ENCODE measurements around the gene HSPA1A. TPM values are rescaled to one million over a fixed set of nuclear protein-coding genes. Genes with fewer than 3 reads are reported as not detected.
"Not testable (repeated sequence)": the region's sequence is repeated elsewhere in the genome, so short reads cannot be mapped to it uniquely, and the experiment has no call there.

HSPA1A gene
- total RNA-seq, 2 experiments from 2014 or later: 8.1 to 9.8 TPM

DNA sequence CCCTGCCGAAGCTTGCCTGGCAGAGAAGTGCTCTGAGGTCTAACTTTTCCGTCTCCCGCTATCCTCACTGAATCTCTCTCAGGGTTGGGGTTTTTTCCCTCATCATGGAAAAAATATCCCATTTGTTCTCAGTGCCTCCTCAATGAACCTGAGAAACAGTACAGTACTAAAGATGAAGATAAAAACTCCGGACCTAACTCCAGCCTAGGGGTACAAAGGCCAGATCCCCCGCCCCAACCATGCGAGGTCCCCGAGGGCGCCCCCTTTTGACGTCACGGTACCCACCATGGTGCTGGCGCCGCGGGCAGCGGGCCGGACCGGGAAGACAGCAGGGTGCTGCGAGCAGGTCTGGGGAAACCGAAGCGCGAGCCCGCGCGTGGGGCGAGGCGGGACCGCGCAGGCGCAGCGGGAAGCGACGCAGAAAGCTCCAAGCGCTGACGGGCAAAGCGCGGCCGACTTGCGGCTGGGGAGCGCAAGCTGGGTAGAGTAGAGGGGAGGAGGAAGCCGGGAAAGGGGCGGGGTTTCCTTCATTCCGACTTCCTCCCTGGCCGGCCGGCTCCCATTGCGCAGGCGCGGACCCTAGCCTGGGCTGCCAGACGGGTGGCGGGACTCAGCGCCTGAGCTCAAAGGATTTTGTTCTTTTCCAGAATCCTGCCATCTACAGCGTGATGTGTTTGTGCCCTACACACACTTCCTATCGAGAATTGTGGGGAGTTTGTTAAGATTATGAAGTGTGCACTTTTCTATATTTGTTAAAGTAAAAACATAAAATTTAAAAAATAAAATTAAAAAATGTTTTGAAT, 8.7 kb upstream of the HSPA1A start, which contains the start of gene LSM2:
Gene LSM2 (minus strand): TSS at position 497 of the 803 bp plus-strand sequence. CDS start 209 bp downstream, at position 288.
- intact Hi-C loops (cut with DNase I, micrococcal nuclease): loop anchor here in 1 of 2 experiments (2.0 kb wide), 1 partner anchor 16 kb away; no protein-coding TSS in a partner anchor

DNA sequence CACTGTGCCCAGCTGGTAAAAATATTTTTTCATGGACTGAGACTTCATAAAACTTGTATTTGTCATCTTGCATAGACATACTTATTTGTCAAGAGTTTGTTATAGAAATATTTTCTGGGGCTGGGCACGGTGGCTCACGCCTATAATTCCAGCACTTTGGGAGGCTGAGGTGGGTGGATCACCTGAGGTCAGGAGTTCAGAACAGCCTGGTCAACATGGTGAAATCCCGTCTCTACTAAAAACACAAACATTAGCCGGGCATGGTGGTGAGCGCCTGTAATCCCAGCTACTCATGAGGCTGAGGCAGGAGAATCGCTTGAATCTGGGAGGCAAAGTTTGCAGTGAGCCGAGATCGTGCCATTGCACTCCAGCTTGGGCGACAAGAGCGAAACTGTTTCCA, 6.7 kb upstream of the HSPA1A start:
- POLR2A ChIA-PET; ATAC-seq (ENCODE audit: poor library complexity); H3K9me3 Mint-ChIP-seq; H3K27me3 Mint-ChIP-seq; H3K27me3 ChIP-seq (ENCODE audit: control insufficient read depth in 1 of 2, insufficient read depth in 2 of 2, low read length in 2 of 2); DNase-seq; H3K4me3 ChIP-seq (ENCODE audit: low read length); H3K9me3 ChIP-seq (ENCODE audit: control insufficient read depth in 1 of 2, insufficient read depth in 1 of 2, low read length in 2 of 2); intact Hi-C loops (cut with DNase I, micrococcal nuclease); H3K27ac ChIP-seq (ENCODE audit: low read depth in 1 of 2, low read length in 2 of 2); H3K27ac Mint-ChIP-seq: not testable (repeated sequence)
- Mint-ChIP-seq H3K4me1 (ENCODE audit: low read depth) (peaks cover 43% of the 10 kb centered on the region), H3K36me3 (ENCODE audit: low read depth) (peaks cover 22% of the 10 kb centered on the region), H3K4me3 (peak overlapping the region; percentile 11)
- Histone ChIP-seq H3K36me3 (ENCODE audit: insufficient read depth, low read length) (peaks cover 18% of the 10 kb centered on the region), H3K4me1 (ENCODE audit: insufficient read depth, low read length) (peaks cover 45% of the 10 kb centered on the region)
- CTCF ChIA-PET: interaction anchor here (1.9 to 4.9 kb wide), 2 partner anchors 9 to 13 kb away, joined by 5 to 27 read pairs; partner anchors contain the start of gene VARS1

More for the DNA sequence above, 8.7 kb upstream of the HSPA1A start, which contains the start of gene LSM2:
- CTCF ChIA-PET: interaction anchor here (0.6 to 4.9 kb wide), 13 partner anchors 8 to 78 kb away, joined by 3 to 27 read pairs (median 4); partner anchors contain the start of genes CLIC1, DDAH2, HSPA1A and HSPA1L
- Mint-ChIP-seq H3K36me3 (ENCODE audit: low read depth) (peaks cover 30% of the 10 kb centered on the region), H3K9me3 (no peaks in the 10 kb centered on the region), H3K4me1 (ENCODE audit: low read depth) (peaks cover 34% of the 10 kb centered on the region), H3K4me3 (peak within 1 kb of the TSS; percentile 86), H3K27ac (peak within 1 kb of the TSS; percentile 87), H3K27me3 (no peaks in the 10 kb centered on the region)
- Histone ChIP-seq H3K27me3 (ENCODE audit: control insufficient read depth in 1 of 2, insufficient read depth in 2 of 2, low read length in 2 of 2) (no peaks in the 10 kb centered on the region), H3K4me3 (ENCODE audit: low read length) (peak within 1 kb of the TSS; percentile 70), H3K9me3 (ENCODE audit: control insufficient read depth in 1 of 2, insufficient read depth in 1 of 2, low read length in 2 of 2) (no peaks in the 10 kb centered on the region), H3K27ac (ENCODE audit: low read depth in 1 of 2, low read length in 2 of 2) (peak within 1 kb of the TSS; percentile 78 to 83), H3K36me3 (ENCODE audit: insufficient read depth, low read length) (peaks cover 22% of the 10 kb centered on the region), H3K4me1 (ENCODE audit: insufficient read depth, low read length) (peaks cover 28% of the 10 kb centered on the region)
- TF ChIP-seq, protein P1, sequence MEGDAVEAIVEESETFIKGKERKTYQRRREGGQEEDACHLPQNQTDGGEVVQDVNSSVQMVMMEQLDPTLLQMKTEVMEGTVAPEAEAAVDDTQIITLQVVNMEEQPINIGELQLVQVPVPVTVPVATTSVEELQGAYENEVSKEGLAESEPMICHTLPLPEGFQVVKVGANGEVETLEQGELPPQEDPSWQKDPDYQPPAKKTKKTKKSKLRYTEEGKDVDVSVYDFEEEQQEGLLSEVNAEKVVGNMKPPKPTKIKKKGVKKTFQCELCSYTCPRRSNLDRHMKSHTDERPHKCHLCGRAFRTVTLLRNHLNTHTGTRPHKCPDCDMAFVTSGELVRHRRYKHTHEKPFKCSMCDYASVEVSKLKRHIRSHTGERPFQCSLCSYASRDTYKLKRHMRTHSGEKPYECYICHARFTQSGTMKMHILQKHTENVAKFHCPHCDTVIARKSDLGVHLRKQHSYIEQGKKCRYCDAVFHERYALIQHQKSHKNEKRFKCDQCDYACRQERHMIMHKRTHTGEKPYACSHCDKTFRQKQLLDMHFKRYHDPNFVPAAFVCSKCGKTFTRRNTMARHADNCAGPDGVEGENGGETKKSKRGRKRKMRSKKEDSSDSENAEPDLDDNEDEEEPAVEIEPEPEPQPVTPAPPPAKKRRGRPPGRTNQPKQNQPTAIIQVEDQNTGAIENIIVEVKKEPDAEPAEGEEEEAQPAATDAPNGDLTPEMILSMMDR (IDR thresholded peaks at IDR 0.05): no peak
- peak; percentile 93 to 99 (median 96) for DNase-seq
- ATAC-seq (ENCODE audit: poor library complexity): peak; percentile 99
- POLR2A ChIA-PET: interaction anchor here (0.8 to 2.4 kb wide), 29 partner anchors 9 to 1764 kb away, joined by 3 to 29 read pairs (median 5); partner anchors contain the start of genes ABHD16A, BAG6, CLIC1 and DDAH2

DNA sequence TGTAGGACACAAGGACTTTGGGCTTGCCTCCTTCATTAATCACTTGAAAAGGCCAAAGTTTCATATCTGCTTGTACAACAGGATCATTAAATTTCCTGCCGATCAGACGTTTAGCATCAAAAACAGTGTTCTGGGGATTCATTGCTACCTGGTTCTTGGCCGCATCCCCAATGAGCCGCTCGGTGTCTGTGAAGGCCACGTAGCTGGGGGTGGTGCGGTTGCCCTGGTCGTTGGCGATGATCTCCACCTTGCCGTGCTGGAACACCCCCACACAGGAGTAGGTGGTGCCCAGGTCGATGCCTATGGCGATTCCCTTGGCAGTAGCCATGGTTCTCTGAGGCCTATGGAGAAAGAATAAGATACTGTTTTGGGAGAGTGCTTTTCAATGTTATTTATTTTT, 3.7 kb upstream of the HSPA1A start:
- H3K4me1 Mint-ChIP-seq (ENCODE audit: low read depth): peaks cover 41% of the 10 kb centered on the region
- H3K4me3 Mint-ChIP-seq: peak overlapping the region; percentile 25
- no peak overlapping the region for H3K4me3 ChIP-seq (ENCODE audit: low read length)
- H3K36me3 Mint-ChIP-seq (ENCODE audit: low read depth): peaks cover 22% of the 10 kb centered on the region
- POLR2A ChIA-PET: interaction anchor here (1.7 kb wide), 1 partner anchor 160 kb away, joined by 3 read pairs; the partner anchor contains the start of gene BAG6
- no peak for ATAC-seq (ENCODE audit: poor library complexity)
- no peaks in the 10 kb centered on the region for H3K9me3 ChIP-seq (ENCODE audit: control insufficient read depth in 1 of 2, insufficient read depth in 1 of 2, low read length in 2 of 2)
- CTCF ChIA-PET: interaction anchor here (3.8 kb wide), 1 partner anchor 16 kb away, joined by 19 read pairs; the partner anchor contains the start of gene VARS1
- TF ChIP-seq, protein P1 (IDR thresholded peaks at IDR 0.05): no peak
- H3K36me3 ChIP-seq (ENCODE audit: insufficient read depth, low read length): peaks cover 18% of the 10 kb centered on the region
- DNase-seq: no peak
- no peaks in the 10 kb centered on the region for H3K27me3 Mint-ChIP-seq
- no peaks in the 10 kb centered on the region for H3K9me3 Mint-ChIP-seq
- H3K27ac Mint-ChIP-seq: peak overlapping the region; percentile 83
- intact Hi-C loops (cut with DNase I, micrococcal nuclease): no loop called here
- H3K27me3 ChIP-seq (ENCODE audit: control insufficient read depth in 1 of 2, insufficient read depth in 2 of 2, low read length in 2 of 2): no peaks in the 10 kb centered on the region
- H3K27ac ChIP-seq (ENCODE audit: low read depth in 1 of 2, low read length in 2 of 2): no peak overlapping the region
- H3K4me1 ChIP-seq (ENCODE audit: insufficient read depth, low read length): peaks cover 32% of the 10 kb centered on the region
